ENCODE results near the gene CACFD1.
"Not testable (repeated sequence)": the region's sequence is repeated elsewhere in the genome, so short reads cannot be mapped to it uniquely, and the experiment has no call there.

CACFD1 gene

GRCh38 chr9:133441571-133441970 lies 18.2 kb upstream of the CACFD1 start:
- DNase-seq, result no peak

DNA sequence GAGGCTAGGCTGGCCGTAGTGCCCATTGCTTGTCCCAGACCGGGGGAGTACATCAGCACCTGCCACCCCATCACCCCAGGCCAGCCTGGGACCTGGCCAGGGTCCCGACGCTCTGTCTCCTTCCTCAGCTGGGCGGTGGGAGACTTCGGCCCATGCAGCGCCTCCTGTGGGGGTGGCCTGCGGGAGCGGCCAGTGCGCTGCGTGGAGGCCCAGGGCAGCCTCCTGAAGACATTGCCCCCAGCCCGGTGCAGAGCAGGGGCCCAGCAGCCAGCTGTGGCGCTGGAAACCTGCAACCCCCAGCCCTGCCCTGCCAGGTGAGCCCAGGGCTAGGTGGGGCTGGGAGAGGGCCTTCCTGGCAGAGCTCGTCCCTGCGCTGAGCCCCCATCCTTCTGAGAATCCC lies 16.5 kb upstream of the CACFD1 start:
- no peak for DNase-seq

GRCh38 chr9:133443982-133444381 lies 15.8 kb upstream of the CACFD1 start:
- DNase-seq, result no peak

DNA sequence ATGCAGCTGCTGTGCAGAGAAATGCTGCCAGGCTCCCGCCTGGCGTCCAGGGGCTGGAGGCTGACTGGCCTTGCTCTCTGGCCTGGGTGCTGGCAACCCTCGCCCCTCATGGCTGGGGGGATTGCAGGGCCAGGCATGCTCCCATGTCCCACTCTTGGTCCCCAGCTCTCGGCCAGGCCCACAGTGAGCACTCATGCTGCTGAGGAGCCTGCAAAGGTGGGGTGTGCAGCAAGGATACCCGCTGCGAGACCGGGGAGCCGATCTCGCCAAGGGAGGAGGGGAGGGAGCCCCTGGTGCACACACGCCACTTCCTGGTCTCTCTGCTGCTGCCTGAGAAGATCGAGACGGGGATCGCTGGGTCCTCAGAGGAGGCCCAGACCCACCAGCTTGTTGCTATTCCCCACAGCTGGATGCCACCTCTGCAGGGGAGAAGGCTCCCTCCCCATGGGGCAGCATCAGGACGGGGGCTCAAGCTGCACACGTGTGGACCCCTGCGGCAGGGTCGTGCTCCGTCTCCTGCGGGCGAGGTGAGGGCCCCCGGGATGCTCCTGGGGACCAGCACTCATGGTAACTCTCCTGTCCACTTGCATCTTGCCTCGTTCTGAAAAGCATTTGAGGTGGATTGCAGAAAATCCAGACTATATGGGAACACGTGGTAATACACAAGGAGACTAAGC lies 14.3 kb upstream of the CACFD1 start:
- DNase-seq, result no peak

DNA sequence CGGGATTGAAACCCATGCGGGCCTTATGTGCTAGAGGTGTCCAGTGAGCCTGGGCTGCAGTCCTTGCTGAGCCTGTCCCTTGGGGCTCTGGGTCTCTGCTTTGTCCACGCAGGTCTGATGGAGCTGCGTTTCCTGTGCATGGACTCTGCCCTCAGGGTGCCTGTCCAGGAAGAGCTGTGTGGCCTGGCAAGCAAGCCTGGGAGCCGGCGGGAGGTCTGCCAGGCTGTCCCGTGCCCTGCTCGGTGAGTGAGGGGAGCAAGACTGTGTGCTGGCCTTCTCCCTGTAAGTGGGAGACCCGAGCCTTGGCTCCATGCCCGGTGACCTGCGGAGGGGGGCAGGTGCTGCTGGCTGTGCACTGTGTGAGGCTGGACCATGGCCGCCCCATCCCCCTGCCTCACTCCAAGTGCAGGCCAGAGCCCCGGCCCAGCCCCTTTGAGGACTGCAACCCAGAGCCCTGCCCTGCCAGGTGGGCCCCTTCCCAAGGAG lies 11.2 kb upstream of the CACFD1 start:
- DNase-seq, result no peak

GRCh38 chr9:133449760-133450159 lies 10.0 kb upstream of the CACFD1 start:
- DNase-seq, result no peak

DNA sequence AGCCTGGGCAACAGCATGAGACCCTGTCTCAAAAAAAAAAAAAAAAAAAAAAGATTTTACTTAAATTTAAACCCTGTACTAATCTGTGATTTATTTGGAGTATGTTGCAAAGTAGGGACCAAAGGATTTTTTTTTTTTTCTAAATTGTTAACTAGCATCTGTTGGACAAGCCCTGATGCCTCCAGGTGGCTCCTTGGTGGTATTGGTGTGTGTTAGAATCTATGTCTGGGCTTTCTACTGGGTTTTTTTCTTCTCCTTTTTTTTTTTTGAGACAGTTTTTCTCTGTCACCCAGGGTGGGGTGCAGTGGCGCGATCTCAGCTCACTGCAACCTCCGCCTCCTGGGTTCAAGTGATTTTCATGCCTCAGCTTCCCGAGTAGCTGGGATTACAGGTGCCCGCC lies 7.9 kb upstream of the CACFD1 start:
- DNase-seq, result not testable (repeated sequence)

DNA sequence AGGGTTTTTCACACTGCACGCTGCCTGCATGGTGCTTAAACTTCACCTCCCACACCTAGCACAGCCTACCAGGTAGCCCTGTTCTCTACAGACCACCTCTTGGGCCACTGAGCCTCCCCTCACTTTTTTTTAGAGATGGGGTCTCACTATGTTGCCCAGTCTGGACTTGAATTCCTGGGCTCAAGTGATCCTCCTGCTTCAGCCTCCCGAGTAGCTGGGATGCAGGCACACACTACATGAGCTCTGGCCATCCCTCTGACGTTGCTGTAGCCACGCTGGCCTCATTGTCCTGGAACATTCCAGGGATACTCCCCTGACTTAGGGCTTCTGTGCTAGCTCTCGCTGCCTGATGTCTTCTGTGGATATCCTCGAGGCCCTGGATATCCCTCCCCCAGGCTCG lies 7.2 kb upstream of the CACFD1 start:
- no peak for DNase-seq

DNA sequence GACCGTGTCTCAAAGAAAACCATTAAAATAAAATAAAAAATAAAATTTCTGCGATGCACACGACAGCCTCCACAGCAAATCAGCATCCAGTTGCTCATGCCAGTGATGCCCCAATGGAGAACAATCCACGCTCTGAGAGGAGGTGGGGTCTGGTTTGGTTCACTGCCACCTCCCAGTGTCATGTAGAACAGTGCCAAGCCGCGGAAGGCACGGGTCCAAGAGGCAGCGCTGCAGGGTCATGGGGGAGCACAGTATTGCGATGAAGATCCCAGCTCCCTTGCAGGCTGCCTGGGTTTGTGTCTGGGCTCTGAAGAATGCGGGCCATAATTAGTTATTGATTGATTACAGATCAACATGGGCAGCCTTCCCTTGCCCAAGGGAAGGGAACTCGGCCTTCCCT lies 6.1 kb upstream of the CACFD1 start:
- DNase-seq, result peak; percentile 8

GRCh38 chr9:133454325-133454724 lies 5.5 kb upstream of the CACFD1 start:
- DNase-seq, result no peak

- no peak for DNase-seq
These were observed 4.7 kb upstream of the CACFD1 start for GRCh38 chr9:133454943-133455673.

GRCh38 chr9:133455936-133456335 lies 3.8 kb upstream of the CACFD1 start:
- no peak for DNase-seq

GRCh38 chr9:133456409-133456808 lies 3.4 kb upstream of the CACFD1 start:
- DNase-seq, result no peak

DNA sequence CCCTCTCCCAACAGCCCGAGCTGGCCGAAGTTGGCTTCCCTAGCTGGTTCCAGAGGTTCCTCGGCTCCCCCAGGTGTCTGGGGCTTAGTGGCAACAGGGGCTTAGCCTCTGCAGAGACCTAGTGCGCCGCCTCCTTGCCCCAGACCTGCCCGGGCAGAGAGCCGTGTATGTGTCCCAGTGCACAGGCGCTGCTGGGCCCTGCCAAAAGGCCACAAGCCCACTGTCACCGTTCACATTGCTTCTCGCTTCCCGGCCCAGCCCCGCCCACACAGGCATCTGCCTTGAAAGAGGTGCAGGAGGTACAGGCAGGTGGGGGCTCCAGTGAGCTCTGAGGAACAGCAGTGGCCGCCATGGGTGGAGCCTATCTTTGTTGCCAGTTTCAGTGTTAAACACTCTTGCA lies 2.5 kb upstream of the CACFD1 start:
- DNase-seq, result no peak

DNA sequence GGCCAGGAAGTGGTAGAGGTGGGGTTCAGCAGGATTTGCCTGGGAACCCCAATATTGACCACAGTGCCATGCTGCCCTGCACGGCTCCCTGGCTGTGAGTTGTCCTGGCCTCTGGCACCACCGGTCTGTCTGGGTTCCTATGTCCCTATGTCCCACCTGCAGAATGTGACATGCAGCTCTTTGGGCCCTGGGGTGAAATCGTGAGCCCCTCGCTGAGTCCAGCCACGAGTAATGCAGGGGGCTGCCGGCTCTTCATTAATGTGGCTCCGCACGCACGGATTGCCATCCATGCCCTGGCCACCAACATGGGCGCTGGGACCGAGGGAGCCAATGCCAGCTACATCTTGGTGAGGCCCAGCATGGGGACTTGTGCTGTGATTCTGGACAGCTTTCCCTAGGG lies 2.0 kb upstream of the CACFD1 start:
- DNase-seq, result no peak

DNA sequence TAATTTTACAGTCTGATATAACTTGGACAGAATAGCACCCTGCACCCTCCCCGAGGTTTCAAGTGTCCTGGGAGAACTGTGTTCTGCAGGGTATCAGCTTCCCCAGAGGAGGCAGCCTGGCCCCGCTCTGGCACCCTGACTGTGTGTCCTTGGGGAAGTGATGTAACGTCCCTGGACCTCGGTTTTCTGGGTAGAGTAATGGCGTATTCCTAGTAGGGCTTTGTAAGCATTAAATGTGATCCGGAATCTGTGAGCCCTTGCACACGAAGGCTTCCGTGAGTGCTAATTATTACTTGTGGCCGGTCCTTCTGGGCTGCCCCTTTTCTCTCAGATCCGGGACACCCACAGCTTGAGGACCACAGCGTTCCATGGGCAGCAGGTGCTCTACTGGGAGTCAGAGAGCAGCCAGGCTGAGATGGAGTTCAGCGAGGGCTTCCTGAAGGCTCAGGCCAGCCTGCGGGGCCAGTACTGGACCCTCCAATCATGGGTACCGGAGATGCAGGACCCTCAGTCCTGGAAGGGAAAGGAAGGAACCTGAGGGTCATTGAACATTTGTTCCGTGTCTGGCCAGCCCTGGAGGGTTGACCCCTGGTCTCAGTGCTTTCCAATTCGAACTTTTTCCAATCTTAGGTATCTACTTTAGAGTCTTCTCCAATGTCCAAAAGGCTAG lies 1.0 kb upstream of the CACFD1 start:
- DNase-seq, result no peak

DNA sequence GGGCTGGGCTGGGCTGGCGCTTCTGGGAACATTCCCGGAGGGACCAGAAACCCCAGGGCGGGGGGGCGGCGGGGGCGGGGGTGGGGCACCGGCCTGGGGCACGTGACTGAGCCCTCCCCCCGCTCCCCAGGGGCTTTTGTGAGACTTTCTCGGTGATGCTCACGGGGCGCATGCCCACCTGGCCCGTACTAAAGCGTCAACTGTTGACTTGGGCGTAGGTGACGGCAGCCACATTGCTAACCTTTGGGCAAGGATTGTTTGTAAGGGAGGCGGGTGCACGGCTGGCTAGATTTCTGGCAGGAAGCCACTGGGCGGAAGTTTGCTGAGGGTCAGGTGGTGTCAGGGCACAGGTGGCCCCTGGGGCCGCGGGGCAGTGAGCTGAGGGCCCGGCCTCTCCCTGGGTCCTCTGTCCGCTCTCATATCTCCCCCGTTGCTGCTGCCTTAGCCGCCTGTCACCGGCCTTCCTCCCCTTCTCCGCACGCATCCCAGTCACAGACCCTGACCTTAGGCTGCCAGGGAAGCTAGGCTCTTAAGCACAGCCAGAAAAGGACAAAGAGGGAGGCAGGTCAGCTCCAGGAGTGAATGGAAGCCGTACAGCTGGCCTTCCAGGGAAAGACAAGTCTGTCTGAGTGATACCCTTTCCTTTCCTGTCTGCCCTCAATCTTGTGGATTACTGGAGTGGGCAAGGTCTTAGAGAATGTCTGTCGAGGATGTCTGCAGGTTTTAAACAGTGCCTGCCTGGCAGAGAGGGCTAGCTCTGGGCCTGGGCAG lies 812 bp downstream of the CACFD1 start:
- no peak for DNase-seq

- no peak for DNase-seq
These were observed 2.2 kb downstream of the CACFD1 start for GRCh38 chr9:133461975-133462374.

GRCh38 chr9:133463234-133463863 lies 3.6 kb downstream of the CACFD1 start:
- DNase-seq, result no peak

DNA sequence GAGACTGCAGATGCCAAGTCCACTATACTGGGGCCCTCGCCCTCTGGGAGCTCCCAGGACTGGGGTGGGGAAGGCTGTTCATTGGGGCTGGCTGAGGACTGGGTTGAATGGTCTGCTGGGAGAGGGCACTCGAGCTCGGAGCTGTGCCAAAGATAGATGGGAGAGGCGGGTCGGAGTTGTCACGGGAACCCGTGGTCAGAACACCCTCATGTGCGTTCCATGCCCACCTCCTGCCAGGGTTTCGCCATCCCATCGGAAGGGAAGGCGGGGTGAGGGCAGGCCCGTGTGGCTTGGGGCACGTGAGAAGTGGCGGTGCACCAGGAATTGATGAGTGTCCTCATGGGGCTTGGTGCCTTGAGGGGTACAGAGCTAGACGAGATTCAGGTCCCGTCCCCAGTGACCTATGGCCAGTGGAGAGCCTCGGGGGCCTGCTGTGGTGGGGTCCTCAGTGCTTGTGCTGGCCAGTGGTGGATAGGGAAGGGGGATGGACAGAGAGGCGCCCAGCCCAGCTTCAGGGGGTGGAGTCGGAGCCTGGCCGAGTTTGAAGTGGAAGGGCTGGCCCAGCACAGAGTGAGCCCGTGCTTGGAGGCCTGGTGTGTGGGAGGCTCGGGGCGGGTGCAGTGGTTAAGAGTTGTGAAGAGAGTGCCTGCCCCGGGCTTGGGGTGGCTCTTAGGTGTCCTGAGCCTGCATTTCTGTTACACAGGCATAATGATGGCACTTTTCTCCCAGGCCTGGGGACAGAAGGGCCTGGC lies 4.3 kb downstream of the CACFD1 start:
- DNase-seq, result no peak

DNA sequence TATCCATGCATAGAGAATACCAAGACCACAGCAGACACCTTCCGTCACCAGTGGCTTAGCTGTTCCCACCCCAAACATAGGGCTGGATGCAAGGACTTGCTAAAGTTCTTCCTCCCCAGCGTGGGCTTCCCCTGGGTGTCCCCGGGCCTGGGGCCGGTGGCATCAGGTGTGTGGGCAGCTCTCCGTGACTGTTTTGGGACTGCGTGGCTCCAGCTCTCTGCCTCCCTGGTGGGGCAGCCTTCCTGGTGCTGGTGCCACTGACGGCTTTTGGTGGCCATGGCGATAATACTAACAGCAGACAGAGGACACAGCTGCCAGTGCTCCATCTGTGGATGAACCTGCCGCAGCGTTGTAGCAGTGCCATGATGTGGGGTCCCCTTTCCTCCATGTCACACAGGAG lies 4.9 kb downstream of the CACFD1 start:
- DNase-seq, result no peak

GRCh38 chr9:133465984-133466383 lies 6.2 kb downstream of the CACFD1 start:
- DNase-seq, result no peak
